ENCODE results near the gene ORAI3.

- TF ChIP-seq, protein P1, sequence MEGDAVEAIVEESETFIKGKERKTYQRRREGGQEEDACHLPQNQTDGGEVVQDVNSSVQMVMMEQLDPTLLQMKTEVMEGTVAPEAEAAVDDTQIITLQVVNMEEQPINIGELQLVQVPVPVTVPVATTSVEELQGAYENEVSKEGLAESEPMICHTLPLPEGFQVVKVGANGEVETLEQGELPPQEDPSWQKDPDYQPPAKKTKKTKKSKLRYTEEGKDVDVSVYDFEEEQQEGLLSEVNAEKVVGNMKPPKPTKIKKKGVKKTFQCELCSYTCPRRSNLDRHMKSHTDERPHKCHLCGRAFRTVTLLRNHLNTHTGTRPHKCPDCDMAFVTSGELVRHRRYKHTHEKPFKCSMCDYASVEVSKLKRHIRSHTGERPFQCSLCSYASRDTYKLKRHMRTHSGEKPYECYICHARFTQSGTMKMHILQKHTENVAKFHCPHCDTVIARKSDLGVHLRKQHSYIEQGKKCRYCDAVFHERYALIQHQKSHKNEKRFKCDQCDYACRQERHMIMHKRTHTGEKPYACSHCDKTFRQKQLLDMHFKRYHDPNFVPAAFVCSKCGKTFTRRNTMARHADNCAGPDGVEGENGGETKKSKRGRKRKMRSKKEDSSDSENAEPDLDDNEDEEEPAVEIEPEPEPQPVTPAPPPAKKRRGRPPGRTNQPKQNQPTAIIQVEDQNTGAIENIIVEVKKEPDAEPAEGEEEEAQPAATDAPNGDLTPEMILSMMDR (IDR thresholded peaks at IDR 0.05): no peak
- TF ChIP-seq POLR2A (IDR thresholded peaks at IDR 0.05): no peak
Measured at GRCh38 chr16:30964574-30965226, 15.8 kb downstream of the ORAI3 start.

Measured in testis (tissue), 2 donors.